Gastroesophageal sphincter (tissue), 4 donors: ENCODE results near the gene ATP6V1G2. TPM values are rescaled to one million over a fixed set of nuclear protein-coding genes. Genes with fewer than 3 reads are reported as not detected.
A peak's percentile ranks its signal among the peaks of the same experiment; 100 is the strongest.

Source experiments
- ATAC-seq: fragments of 150-250 bp; one replicate; pipeline ENCODE4 v1.9.1; 2016; ENCODE audit warnings: mild to moderate bottlenecking, moderate library complexity
- H3K27ac ChIP-seq, 4 donors: fragments of 200-600 bp; sonication (generic) in 3 of 4; 1 replicate in 3 of 4; 2 replicates in 1 of 4; pipeline ENCODE4 v1.5.1; 2016 to 2019
- H3K27me3 ChIP-seq: fragments of 200-600 bp; sonication (generic); one replicate; pipeline ENCODE4 v1.5.1; 2019
- H3K36me3 ChIP-seq, 2 donors: fragments of 200-600 bp; sonication (generic); one replicate each; pipeline ENCODE4 v1.5.1; 2019; ENCODE audit warnings: control low read depth in 1 of 2
- H3K4me1 ChIP-seq, 3 donors: fragments of 200-600 bp; sonication (generic); 1 replicate in 2 of 3; 2 replicates in 1 of 3; pipeline ENCODE4 v1.5.1; 2016 to 2019; ENCODE audit warnings: control low read depth in 2 of 3
- H3K4me3 ChIP-seq, 2 donors: fragments of 200-600 bp; sonication (generic); one replicate each; pipeline ENCODE4 v1.5.1; 2019; ENCODE audit warnings: mild to moderate bottlenecking in 1 of 2, moderate library complexity in 1 of 2
- H3K9me3 ChIP-seq, 3 donors: fragments of 200-600 bp; sonication (generic); one replicate each; pipeline ENCODE4 v1.5.1; 2017 to 2019; ENCODE audit warnings: control low read depth in 2 of 3
- CTCF ChIP-seq, 4 experiments: fragments of 200-600 bp in 2 of 4; fragments of 450-650 bp in 2 of 4; sonication (generic) in 1 of 4; IDR thresholded peaks; one replicate each; pipeline ENCODE4 v1.5.1; 2017 to 2019; ENCODE audit warnings: antibody characterized with exemption in 4 of 4, mild to moderate bottlenecking in 2 of 4, moderate library complexity in 2 of 4
- EP300 ChIP-seq: sonication (generic); formaldehyde crosslinking; IDR thresholded peaks from one replicate; pipeline ENCODE4 v1.6.1; 2017; ENCODE audit warnings: antibody characterized with exemption, mild to moderate bottlenecking
- POLR2A ChIP-seq, 2 donors: fragments of 450-650 bp; IDR thresholded peaks; one replicate each; pipeline ENCODE4 v1.6.1; 2017; ENCODE audit warnings: antibody characterized with exemption in 2 of 2, mild to moderate bottlenecking in 2 of 2, moderate library complexity in 1 of 2
- POLR2AphosphoS5 ChIP-seq: sonication (generic); formaldehyde crosslinking; IDR thresholded peaks from one replicate; pipeline ENCODE4 v1.6.1; 2017; ENCODE audit warnings: antibody characterized with exemption
- WGBS, 2 donors: methylation state at CpG; one replicate each; pipeline ENCODE4 v1.1.5; 2018; ENCODE audit warnings: low coverage in 1 of 2; 5-methylcytosine and 5-hydroxymethylcytosine counted together
- total RNA-seq, 4 donors: library from RNA; depleted of rRNA; stranded (reverse); fragments of >200 nt; gene quantifications; one replicate each; pipeline ENCODE4 v1.1.0, GENCODE V29; 2016

ATP6V1G2 gene
- total RNA-seq, 4 donors from 2014 or later: 1.3 to 5.7 (median 2.9) TPM

GRCh38 chr6:31581434-31582229 is 35.2 kb upstream of the ATP6V1G2 start:
- peak overlapping the region; percentile 7 to 87 (median 83) for H3K27ac ChIP-seq
- H3K4me1 ChIP-seq: peaks cover 0 to 21% (median 9%) of the 10 kb centered on the region in 3 donors
- H3K27me3 ChIP-seq: peaks cover 2% of the 10 kb centered on the region
- no peaks in the 10 kb centered on the region for H3K9me3 ChIP-seq
- WGBS, 2 donors: 36 to 37% methylated on average over 6 to 12 of the region's 21 CpGs
- no peaks in the 10 kb centered on the region for H3K36me3 ChIP-seq
- ATAC-seq: no peak
- peak overlapping the region; percentile 41 to 65 for H3K4me3 ChIP-seq
- TF ChIP-seq POLR2AphosphoS5: no peak
- TF ChIP-seq CTCF (IDR thresholded peaks at IDR 0.05): no peak
- no peak for TF ChIP-seq EP300
- no peak for TF ChIP-seq POLR2A (IDR thresholded peaks at IDR 0.05)

GRCh38 chr6:31580807-31581433 is 34.5 kb upstream of the ATP6V1G2 start:
- ATAC-seq: peak; percentile 97
- H3K4me3 ChIP-seq: peak overlapping the region; percentile 41 to 65
- H3K27ac ChIP-seq: peak overlapping the region; percentile 7 to 87 (median 83)
- no CpG with 5 or more reads among the region's 62 CpGs for WGBS, 2 donors
- H3K27me3 ChIP-seq: no peaks in the 10 kb centered on the region
- H3K4me1 ChIP-seq: peaks cover 0 to 21% (median 9%) of the 10 kb centered on the region in 3 donors
- H3K9me3 ChIP-seq: no peaks in the 10 kb centered on the region
- H3K36me3 ChIP-seq: no peaks in the 10 kb centered on the region
- TF ChIP-seq POLR2AphosphoS5: peak; percentile 65
- TF ChIP-seq EP300: no peak
- TF ChIP-seq CTCF (IDR thresholded peaks at IDR 0.05): peak in 3 of 4 experiments; percentile 95 to 99 (median 97)
- TF ChIP-seq POLR2A (IDR thresholded peaks at IDR 0.05): peak; percentile 31 to 38

- H3K27ac ChIP-seq: peak overlapping the region in 3 of 4 donors; percentile 82 to 87 (median 84)
- H3K4me3 ChIP-seq: peak overlapping the region; percentile 41 to 65
- peaks cover 0 to 21% (median 9%) of the 10 kb centered on the region in 3 donors for H3K4me1 ChIP-seq
- 53% methylated on average over 4 of the region's 11 CpGs; no CpG with 5 or more reads in 1 of the 2 donors for WGBS, 2 donors
- TF ChIP-seq EP300: no peak
- TF ChIP-seq POLR2AphosphoS5: no peak
- TF ChIP-seq CTCF (IDR thresholded peaks at IDR 0.05): no peak
- no peak for TF ChIP-seq POLR2A (IDR thresholded peaks at IDR 0.05)
- no peaks in the 10 kb centered on the region for H3K27me3 ChIP-seq
- ATAC-seq: no peak
- H3K9me3 ChIP-seq: no peaks in the 10 kb centered on the region
- no peaks in the 10 kb centered on the region for H3K36me3 ChIP-seq
Observed at GRCh38 chr6:31580438-31580740, 34.0 kb upstream of the ATP6V1G2 start.

GRCh38 chr6:31579546-31580437 is 33.4 kb upstream of the ATP6V1G2 start:
- no peaks in the 10 kb centered on the region for H3K36me3 ChIP-seq
- H3K27ac ChIP-seq: peak overlapping the region in 1 of 4 donors; percentile 87
- ATAC-seq: no peak
- no peaks in the 10 kb centered on the region for H3K27me3 ChIP-seq
- no peaks in the 10 kb centered on the region for H3K9me3 ChIP-seq
- H3K4me1 ChIP-seq: peaks cover 0 to 21% (median 9%) of the 10 kb centered on the region in 3 donors
- H3K4me3 ChIP-seq: no peak overlapping the region
- WGBS, 2 donors: 91 to 97% methylated on average over 6 to 7 of the region's 8 CpGs
- TF ChIP-seq EP300 (no peak), CTCF (IDR thresholded peaks at IDR 0.05) (no peak), POLR2A (IDR thresholded peaks at IDR 0.05) (no peak)
